ENCODE results near the gene DSTN.

The DSTN gene

DNA sequence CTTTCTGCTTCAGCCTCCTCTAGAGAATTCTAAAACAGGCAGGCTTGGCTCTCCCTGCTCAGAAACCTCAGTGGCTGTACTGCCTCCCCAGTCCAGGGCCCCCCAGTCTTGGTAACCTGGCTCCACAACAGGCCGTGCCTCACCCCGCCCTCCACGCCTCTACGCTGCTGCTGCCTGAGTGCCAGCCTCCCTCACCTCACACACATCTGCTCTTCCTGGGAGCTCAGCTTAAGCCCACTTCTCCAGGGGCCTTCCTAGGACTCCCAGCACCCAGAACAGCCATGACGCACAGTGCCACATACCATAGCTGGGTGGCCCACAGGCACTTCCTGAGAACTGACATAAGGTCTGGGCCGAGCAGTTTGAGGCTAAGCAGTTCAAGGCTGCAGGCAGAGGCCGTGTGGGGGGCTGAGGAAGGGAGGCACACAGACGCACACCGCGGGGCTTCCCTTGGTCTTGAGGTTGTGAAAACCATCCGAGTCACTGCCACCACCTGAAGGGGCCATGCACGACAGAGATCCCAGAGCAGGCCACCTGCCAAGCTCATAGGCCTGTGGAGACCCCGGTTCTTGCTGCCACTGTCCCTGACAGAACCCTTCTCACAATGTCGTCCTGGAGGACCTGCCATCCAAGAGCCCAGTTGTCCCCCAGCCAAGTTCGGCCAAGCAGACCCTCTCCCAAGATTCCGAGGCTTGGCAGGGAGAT lies 42.6 kb downstream of the DSTN start:
- DNase-seq (ENCODE audit: low read depth) = no peak

DNA sequence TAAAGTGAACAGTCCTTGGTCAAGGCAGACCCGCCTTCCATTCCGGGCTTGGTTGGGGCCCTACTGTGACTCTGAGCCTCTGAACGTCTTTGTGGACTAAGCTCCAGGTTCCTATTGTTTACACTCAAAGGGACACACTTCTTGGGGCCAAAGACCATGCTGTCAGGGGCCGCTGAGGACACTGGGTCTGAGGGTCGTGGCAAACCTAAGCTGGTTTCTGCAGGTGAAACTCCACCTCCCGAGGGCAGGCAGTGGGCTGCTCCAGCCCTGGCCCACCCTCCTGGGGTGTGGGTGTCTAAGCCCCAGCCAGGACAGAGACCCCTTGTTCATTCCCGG lies 43.1 kb downstream of the DSTN start:
- no peak for DNase-seq (ENCODE audit: low read depth)

DNA sequence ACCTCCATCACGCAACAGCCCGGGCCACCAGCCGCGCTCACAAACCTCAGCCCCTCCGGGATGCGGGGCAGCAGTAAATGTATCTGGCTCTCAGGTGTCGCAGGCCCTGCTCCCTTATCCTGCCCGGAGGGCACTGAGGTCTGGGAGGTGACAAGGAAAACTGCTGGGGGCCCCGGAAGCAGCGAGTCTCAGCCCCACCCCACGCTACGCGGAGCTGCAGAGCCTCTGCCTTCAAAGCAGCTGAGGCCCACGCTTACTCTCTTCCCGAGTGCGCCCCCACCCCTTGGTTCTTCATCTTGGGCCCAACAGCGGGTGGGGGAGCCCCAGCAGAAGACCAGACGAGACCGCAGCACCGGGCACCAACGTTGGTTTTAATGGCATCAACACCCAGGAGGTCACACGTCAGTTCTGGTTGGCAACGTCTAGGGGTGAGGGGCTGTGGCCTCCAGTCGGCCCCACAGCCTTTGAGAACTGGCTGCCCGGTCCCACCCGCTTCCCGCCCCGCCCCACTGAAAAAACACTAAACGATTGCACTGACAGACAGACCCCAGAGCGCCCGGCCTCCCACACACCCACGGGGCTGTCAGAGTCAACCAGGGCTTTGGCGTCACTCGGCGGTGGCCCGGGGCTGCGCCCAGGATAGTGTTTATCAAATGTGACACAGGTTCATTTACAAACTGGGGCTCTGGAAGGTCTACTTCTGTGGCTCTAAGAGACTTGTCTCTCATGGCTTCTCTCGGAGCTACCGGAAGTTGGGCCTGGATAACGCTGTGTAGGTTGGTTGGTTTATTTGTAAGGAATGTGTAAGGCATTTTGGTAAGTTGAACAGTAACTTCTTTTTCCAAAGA lies 43.7 kb downstream of the DSTN start:
- no peak for DNase-seq (ENCODE audit: low read depth)

DNA sequence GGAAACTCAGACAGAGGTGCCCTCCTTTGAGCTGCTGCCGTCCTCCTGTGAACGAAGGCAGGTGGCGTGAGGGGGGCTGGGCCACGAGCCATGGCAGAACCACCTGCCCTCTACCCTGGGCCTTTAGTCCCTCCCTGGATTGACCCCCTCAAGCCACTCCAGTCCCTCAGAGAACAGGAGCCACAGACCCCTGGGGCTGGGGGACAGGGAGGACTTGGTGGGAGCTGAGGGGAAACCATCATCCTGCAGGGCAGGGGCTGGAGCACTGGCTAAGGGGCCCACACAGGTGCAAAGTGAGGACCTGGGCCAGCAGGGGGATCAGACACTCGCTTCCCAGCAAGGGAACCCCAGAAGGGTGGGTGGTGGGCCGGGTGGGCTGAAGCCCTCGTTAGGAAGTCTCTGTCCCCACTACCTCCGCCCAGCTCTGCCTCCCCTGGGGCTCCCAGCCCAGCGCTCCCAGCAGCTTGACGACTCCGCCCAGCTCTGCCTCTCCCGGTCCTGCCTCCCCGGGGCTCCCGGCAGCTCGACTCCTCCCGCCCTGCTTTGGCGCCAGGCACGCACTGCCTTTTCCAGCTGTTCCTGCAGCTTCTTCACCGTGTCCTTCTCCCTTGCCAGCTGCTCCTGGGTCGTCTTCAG lies 44.4 kb downstream of the DSTN start:
- DNase-seq (ENCODE audit: low read depth) = no peak

DNA sequence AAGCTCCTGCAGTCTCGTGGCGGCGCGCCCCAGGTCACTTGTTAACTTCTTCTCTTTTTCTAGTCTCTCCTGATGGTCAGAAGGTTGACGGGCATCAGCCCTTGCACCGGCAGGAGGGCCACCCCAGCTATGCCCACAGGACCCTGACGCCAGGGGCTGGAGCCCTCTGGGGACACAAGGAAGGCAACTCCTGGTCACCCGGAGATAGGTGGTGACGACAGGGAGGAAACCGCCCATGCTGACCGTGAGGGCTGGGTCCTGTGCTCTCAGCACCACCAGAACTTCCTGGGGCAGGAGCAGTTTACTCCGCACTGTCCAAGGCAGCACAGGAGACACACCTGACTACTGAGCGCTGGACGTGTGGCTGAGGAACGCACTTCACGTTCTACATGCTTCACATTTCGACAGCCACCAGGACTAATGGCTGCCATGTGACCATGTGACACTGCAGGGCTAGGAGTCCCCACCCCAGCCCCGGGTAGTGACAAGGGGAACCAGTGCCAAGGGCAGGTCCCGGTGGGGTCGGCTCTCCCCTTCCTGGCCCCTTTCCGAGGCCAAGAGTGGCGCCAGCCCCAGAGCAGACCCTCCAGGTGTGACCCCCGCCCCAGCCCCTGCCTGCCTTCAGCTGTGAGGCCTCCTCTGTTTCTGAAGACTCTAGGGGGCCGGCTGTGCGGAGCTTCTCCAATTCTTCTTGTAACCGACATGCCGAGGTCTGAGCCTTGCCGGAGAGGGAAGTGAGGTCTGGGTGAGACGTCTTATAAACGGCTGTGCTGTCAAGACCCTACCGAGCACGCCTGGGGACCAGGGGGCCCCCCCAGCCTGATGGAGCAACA lies 45.2 kb downstream of the DSTN start:
- DNase-seq (ENCODE audit: low read depth) = no peak

DNA sequence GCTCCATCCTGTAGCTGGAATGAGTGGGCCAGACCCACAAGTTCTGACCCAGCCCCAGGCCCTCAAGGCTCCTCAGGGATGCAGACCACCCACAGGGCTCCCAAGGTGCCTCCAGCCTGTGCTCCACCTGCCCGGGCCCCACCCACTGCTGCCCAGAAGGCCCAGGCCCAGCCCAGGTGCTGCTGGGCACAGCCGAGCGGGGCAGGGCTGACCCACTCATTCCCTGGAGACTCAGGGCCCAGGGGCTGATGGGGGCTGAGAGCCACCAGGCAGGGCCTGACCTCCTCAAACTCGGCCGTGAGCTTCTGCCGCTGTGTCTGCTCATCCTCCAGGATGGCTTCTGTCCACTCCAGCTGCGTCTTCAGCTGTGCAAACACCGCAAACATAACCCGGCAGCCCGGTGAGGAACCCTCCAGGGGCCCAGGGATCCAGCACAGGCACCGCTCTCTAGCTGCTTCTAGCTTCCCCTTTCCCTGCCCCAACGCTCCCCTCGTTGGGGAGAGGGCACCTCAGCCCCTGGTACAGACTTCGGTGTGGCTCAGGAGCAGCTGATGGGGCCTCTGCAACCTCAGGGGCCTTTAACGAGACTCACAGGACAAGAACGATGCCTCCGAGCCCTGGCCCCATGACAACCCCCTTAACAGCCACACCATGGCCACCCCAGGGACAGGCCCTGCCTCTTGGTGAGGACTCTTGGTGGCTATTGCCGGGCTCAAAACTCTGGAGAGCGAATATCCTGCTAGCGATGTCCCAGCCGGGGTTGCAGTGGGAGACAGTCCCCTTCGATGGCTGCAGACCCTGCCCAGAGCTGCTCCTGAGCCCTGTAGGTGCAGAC lies 46.0 kb downstream of the DSTN start:
- DNase-seq (ENCODE audit: low read depth) = no peak

DNA sequence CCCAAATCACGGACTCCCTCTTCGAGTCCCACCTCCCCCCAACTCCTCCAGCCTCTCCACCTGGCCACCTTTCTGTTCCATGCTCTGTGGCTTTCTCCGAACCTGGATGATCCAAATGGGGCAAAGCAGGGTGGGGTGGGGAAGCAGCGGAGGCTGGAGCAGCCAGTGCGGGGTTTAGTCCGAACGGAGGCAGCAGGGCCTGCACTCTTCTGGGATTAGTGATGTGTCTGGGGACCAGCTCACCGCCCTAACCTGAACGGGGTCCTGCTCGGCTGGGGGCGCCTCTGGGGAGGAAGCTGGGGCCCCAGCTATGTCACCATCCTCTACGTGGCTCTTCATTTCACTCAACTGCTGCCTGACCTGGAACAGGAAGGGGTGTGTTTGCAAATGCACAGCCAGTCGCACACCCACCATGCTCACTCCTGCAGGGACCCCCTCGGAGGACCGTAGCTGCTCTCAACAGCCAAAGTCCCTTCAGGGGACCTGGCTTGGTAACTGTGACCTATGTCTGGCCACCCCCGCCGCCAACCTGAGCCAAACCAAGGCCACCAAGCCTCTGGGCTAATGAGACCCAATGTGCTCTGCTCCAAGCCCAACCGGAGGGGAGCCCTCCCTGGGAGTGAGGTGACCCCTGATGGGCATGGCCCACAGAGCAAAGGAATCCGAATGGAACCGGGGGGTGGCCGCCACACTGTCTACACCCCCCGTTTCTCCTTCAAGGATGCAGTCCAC lies 46.8 kb downstream of the DSTN start:
- no peak for DNase-seq (ENCODE audit: low read depth)

DNA sequence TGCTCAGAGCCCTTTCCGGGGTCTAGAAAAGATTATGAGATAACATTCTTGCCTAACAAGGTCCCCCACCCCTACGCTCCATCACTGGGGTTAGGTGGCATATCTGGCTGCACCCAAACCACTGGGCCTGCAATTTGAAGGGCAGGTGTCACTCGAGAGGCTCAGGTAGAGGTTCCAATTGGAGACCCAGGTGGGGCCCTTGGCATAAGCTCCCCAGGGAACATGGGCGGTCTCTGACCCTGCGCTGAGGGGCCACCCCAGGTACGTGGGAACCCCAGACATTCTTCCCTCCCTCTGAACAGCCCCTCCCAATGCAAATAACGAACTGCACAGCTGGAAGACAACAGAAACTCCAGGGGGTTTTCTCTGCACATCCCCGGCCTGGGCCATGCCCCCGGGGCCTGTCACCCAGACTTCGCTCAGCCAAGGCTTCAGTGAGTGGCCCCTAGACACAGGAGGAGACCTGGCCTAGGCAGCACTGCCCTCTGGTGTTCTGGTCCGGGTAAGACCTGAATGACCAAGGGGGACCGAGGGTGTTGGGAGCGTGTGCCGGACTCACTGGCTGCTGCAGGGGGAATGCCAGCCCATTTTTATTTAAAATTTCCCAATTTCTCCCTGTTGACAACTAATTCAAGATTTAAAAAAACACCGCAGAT lies 47.5 kb downstream of the DSTN start:
- peak; percentile 38 for DNase-seq (ENCODE audit: low read depth)

DNA sequence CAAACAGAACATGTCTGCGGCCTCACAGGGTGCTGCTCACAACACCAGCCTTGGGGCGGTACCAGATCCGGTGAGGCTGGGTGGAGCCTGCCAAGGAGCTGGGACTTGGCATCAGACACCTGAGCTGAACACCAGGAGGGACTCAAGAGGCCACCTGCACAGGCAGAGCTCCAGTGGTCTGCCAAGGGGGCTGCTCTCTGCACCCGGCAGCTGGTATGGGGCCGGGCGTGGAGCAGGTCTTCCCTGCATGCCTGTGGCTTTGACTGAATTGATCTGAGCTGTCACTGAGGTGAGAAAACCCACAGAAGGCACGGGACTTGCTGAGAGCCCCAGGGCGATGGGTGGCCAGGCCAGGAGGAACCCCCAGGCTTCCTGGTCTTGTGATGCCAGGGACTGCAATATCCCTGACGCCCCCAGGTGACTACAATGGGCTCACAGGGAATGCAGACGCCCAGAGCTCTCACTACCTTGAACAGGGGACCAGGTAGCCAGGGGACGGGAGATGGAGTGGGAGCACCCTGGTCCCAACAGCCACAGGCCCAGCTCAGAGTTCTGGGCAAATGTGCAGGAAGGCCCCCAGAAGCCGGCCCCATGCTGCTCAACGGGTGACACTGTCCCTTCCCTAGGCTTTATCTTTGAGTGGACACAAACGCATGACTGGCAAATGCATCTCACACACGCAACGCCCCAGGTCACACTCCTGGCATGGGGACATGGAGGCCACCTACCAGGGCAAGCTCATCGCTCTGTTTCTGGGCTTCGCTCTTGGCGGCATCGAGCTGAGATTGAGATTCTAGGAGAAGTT lies 48.2 kb downstream of the DSTN start:
- no peak for DNase-seq (ENCODE audit: low read depth)

DNA sequence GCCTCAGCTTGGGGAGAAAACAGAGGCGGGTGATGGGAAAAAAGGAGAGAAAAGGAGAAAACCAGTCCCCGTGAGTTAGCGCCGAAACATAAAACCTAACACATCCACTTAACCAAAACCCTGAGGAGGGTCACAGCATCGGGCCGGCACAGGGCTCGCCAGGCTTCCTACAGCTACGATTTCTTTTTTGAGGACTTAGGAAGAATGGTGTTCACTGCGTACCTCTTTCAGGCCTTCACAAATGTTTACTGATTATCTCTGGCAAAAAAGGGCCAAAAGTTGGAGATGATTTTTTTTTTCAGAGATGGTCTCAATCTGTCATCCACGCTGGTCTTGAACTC lies 48.8 kb downstream of the DSTN start:
- no peak for DNase-seq (ENCODE audit: low read depth)

DNA sequence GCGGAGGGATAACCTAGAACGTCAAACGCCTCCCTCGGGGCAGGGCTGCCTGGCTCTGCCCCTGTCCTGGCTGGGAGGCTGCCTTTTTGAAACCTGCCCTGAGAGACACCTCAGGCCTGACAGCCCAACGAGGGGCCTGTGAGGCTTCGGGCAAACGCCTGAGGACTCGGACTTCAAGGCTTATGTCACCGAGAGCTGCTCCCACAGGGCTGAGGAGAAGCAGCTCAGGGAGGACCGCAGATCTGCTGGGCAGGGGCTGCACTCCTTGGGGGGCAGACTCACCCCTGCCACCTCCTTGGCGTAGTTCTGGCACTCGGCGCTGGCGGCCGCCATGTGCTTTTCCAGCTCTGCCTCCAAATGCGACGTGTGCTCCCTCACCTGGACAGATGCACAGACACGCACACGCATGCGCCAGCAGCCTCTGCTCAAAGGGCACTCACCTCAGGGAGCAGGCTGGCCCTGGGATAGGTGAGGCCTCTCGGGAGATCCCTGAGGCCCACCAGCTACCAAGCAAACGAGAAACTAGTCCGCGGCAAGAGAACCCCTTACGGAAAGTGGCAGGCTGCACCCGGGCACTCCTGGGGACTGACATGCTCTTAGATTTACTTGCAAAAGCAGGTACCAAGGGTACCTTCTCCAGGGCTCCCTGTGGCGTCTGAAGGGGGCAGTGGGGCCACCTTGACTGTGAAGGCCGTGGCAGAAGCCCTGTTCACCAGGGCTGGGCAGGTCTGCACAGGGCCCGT lies 49.6 kb downstream of the DSTN start:
- no peak for DNase-seq (ENCODE audit: low read depth)

DNA sequence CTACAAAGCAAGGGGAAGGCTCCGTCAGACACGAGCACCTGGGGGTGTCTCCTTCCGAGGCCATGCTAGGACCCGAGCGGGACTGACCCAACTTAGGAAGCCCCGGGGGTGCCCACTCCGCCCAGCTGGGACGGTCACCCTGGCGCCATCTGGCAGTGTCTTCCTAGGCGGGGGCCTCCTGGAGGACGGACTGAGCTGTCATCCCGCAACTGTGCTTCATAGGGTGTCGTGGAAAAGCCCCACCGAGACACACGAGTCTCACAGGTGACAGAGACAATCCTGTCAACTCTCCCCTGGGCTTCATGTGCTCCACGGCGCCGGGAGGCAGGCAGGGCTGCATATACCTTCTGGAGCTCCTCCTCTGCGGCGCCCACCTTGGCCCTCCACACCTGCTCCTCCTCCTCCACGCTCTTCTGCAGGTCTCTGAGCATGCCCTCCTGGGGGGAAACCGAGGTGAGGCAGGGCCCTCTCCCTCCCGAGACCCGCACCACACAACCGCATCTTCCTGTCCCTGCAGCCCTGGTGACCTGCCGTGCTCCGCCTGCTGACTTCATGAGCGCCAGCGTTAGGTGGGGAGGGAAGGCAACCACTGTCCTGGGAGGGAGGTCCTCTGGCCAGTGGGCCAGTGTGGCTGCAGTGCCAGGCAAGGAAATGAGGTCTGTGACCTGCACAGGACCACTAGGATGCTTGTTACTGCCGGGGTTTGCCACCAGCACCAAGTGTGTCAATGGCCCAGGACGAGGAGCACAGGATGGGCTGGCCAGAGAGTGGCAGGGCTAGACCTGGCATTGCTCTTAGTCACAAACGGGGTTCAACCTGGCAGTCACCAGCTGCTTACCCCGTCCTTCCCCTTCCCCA lies 50.7 kb downstream of the DSTN start:
- no peak for DNase-seq (ENCODE audit: low read depth)

DNA sequence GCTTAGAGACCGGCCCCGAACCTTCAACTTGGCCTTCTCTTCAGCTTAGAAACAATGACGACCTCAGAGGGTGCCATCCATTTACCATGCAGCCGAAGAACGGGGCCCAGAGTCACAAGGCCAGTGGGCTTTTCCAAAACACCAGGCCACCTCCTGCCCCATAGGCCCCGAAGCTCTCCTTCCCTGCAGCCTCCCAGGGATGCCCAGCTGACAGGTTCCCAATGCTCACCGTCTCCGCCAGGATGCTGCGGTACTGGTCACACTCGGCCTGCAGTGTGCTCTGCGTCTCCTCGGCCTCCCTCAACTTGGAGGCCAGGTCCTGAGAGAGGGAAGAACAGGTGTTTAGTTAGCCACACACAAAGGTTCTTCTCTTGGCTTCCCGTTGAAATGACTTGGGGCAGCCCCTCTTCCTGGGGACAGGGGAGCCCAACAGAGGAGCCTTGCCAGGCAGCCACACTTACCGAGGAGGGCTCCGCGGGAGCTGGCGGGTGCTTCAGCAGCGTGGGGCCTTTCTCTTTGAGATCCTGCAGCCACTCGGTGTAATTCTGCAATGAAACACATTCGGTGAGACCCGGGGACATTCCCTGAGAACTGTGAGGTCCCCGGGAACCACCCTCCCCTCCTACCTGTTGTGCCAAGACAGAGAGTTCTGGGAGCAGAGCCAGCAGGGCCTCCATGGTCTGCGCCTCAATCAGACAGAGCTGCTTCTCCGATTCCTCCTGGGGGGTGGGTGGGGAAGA lies 51.5 kb downstream of the DSTN start:
- DNase-seq (ENCODE audit: low read depth) = no peak

DNA sequence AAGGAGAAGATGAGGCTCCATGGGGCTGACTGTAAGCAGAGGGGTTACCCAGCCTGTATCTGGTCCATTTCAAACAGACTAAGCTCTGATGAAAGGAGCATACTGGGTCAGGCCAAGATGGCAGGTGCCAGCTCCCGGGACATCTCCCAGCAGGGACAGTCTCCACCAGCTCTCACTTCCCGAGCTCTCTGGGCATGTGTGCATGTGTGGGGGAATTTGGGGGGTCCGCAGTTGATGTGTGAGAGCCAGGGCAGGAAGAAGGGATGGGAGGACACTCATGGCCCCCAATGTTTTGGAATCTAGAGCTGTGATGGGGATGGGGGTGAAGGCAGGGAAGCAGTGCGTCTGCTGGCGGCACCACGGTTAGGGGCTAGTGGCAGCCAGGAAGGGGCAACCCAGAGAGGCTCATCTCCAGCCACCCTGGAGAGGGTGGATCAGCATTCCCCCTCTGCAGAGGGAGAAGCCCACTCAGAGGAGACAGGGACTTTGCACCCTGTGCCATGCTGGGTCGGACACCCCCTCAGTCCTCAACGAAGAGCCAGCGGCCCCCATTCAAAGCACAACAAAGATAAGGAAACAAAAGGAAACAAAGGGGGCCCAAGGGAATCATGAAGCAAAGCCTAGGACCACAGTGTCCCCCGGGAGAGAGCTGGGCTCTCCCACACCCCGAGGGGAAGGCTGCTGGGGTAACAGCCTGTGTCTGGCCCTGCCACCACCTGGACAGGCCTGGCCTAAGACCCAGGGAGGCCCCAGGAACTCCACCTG lies 52.4 kb downstream of the DSTN start:
- no peak for DNase-seq (ENCODE audit: low read depth)

DNA sequence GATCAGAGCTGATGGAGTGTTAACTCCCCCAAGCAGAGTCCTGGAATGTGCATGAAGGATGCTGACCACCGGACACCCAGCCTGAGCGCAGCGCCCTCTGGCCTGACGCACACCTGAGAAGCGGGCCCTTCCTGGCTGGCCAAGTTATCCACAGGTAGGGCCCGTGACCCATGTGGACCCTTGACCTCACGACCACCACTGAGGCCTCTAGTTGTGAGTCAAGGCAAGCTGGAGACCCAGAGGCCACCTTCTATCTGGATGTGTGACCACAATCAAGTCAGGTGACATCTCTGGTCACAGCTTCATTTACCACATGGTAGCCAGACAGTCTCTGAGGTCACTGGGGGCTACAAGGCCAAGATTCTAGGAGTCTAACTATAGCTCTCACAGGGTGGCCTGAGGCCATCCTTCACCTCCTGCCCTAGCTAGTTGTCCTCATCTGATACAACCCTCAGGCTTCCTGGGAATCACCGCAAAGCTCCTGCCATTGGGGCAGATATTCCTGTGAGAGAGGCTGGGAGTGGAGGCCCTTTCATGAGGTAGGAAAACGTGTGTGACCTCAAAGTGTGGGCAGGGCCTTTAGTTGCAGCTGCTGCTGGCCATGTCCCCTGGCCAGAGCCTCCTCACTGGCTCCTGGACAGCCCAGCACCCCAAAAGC lies 53.1 kb downstream of the DSTN start:
- DNase-seq (ENCODE audit: low read depth) = no peak

DNA sequence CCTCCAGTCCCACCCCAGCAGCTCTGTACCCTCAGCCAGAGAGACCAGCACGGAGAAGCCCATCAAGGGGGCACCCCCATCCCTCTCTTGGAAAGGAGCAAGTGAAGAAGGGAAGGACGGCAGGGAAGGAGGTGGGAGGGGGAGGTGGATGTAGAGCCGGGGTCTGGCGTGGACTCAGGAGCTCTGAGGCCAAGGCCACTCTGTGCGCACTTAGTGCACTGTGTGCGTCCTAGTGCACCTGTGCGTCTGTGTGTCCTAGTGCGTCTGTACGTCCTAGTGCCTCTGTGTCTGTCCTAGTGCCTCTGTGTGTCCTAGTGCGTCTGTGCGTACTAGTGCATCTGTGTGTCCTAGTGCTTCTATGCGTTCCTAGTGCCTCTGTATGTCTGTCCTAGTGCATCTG lies 54.2 kb downstream of the DSTN start:
- DNase-seq (ENCODE audit: low read depth) = no peak

Measured in CMK (cell line).